ENCODE measurements around the gene DOLK.

DNA sequence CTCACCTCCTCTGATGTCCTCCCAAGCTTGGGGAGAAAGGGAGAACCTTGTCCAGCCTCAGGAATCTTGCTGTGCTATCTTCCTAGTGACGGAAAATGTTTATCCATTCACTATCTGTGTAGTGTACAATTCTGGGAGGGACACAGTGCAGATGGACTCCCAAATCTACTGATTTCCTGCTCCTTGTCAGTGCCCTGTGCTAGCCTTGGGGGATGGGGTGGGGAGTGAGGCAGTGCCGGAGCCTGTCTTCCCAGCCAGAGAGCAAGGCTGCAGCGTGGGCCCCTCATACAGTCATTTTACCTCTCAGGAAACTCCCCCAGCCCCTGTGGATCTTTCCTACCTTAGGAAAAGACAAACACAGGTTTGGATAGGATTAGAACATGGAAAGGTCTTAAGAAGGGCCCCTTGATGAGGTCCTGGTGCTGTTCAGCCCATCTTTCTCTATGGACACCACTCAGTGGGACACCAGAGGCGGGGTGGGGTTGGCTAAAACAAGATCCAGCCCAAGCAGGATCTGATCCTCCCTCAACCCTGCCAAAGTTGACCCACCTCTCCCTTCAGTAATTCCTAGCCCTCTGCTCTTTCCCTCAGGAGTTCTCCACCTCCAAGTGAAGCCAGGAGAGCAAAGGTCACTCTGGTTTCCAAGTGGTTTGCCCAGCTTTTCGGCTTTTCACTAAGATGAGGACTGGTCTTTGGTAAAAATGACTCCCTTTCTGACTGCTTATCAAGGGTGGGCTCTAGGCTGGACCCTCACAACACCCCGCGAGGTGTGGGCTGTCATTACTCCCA, 3.4 kb downstream of the DOLK start:
- no peak for TF ChIP-seq POLR2A (IDR thresholded peaks at IDR 0.05)
- TF ChIP-seq, protein P1, sequence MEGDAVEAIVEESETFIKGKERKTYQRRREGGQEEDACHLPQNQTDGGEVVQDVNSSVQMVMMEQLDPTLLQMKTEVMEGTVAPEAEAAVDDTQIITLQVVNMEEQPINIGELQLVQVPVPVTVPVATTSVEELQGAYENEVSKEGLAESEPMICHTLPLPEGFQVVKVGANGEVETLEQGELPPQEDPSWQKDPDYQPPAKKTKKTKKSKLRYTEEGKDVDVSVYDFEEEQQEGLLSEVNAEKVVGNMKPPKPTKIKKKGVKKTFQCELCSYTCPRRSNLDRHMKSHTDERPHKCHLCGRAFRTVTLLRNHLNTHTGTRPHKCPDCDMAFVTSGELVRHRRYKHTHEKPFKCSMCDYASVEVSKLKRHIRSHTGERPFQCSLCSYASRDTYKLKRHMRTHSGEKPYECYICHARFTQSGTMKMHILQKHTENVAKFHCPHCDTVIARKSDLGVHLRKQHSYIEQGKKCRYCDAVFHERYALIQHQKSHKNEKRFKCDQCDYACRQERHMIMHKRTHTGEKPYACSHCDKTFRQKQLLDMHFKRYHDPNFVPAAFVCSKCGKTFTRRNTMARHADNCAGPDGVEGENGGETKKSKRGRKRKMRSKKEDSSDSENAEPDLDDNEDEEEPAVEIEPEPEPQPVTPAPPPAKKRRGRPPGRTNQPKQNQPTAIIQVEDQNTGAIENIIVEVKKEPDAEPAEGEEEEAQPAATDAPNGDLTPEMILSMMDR (IDR thresholded peaks at IDR 0.05), result no peak

All from heart left ventricle (tissue), 13 donors.